Suppressor macrophage treated with lipopolysaccharide for 1 hour (primary cell): ENCODE measurements around the gene POLR3GL.

ENCODE experiments used
- DNase-seq, 3 donors: peaks; one replicate each; pipeline ENCODE4 v3.0.0-alpha.2; 2020 to 2022

Gene POLR3GL

DNA sequence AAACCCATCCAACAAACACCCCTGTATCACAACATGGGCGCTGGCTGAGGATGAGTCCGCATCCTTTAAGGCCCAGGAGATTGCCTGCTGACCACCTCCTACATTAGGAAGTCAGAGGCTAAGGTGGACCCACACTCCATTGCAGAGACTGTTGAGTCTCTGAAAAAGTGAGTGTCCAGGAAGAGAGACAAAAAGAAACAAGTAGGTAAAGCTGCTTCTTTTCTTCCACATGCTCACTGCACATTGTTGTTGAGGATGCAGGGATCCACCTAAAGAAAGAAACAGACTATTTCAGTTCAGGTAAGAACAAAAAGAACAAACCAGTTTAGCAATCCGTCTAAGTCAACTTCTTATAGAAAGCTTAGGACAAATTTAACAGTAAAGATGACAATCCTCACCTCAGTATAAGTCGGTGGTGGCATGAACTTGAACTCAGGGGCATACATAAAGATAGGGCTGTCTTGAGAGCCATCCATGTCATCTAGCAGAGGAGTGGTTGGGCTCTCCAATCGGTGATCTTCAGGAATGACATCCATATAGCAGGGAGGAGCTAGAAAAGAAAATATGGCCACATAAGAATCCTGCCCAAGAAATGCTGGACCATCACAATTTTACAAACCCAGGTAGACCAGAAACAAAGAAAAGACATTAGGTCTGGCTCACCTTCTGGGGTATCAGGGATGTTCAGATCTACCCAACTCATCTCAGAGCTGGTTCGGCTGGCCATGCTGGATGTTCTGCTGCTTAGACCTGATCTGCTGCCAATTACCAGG lies 29.3 kb downstream of the POLR3GL start:
- peak in 1 of 3 donors; percentile 47 for DNase-seq

DNA sequence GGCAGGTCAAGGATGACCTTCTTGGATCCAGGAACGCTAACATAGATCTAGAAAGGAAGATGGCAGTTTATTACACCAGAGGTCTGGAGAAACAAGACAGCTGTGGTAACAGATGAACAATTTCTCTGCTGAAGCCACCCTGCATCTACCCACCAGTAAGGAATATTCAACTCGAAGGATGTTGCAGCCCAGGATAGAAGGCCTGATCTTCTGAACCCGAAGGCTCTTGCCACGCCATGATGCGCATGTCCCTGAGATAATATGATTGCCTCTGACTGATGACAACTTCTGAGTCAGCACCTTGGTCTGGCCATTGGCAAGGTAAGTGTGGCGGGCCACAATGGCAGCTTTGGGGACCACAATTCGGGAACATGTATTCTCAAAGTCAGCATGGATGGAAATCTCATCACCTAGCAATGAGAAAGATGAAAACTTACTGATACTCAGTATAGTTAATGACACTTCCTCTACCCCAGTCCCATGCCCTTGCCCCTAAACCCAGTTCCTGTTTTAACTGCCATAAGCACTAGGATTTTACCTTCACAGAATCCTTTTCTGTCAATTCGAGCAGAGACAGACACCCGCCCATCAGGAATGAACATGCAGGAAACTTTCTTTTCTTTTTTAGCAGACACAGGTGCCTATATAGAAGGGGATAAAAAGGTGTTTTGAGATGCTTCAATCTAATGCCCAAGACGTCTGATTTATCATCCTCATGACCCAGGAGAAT lies 30.1 kb downstream of the POLR3GL start:
- DNase-seq, result peak in 2 of 3 donors; percentile 46 to 47

DNA sequence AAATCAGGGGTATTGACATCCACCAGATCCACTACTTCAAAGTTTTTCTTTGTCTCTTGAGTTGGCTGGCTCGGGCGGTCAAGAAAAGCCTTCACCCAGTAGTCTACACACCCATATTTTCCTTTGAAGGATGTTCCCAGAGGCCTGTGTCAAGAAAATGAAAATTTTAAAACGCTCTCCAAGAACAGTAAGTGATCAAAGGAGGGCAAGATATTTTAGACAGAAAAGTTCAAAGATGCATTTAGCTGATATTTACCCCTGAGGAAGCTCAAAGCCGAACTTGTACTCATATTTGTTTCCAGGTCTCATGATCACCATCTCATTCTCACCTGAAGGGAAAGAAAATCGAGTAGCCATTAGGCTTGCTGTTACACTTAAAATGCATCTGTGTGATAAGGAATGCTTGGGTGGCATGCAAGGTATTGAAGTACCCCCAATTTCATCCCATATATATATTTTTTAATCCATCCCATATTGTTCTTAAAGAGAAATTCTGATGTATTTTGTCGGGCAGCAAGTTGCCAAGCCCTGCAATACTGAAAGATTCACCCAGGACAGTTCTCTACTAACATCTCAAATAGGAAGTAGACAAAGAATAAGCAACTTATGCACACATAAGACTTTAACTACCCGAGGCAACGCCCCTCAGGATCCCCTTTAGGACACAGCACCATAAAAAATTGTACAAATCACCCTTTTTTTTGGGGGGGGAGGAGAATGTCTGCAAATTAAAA lies 30.8 kb downstream of the POLR3GL start:
- peak in 1 of 3 donors; percentile 34 for DNase-seq

DNA sequence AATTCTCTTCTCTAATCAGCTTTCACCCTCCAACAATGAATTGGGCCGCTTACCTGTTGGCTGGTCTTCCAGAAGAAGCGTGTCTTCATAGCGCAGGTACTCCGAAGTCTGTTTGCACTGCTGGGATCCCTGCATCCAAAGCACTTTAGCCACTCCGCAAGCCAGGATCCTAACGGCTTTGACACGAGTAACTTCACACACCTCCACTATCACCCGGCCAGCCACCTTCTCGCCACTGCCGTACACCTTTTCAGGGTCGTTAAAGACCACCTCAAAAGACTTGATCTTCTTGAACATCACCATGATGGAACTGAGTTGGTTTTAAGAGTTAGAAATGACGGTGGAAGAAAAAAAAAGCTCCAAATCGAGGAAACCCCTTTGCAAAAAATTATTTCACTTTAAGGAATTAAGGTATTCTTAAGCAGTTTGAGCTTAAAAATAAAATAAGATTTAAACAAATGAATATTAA lies 31.5 kb downstream of the POLR3GL start:
- DNase-seq, result no peak

DNA sequence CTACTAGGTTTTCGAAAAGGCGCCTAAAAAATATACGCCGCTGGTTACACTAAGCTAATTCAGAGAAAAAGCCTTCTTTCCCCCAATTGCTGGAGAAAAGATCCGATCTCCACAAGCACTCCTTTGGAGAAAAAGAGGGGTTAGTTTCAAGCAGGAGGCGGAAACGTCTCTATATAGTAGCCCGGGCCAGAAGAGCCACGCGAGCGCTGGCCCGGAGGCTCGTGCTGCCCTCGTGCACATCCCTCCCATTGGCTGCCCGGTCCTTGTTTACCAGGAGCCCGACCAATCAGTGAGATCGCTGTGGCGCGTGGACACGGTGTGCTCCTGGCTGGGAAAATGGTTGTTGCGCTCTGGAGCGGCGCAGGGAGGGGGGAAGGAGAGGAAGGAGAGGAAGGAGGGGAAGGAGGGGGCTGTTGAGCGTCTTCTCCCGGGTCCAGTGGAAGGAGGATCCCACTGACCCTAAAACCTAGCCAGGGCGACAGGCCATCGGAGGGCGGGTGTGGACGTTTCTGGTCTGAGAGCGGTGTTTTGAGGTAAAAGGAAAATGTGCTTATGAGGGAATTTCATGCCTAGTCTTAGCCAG lies 32.0 kb downstream of the POLR3GL start, which contains the start of gene TXNIP:
TSS of gene TXNIP (minus strand) at position 147 of the 583 bp plus-strand sequence. CDS start 313 bp downstream, outside the sequence.
- DNase-seq, result peak; percentile 95 to 96 (median 96)

DNA sequence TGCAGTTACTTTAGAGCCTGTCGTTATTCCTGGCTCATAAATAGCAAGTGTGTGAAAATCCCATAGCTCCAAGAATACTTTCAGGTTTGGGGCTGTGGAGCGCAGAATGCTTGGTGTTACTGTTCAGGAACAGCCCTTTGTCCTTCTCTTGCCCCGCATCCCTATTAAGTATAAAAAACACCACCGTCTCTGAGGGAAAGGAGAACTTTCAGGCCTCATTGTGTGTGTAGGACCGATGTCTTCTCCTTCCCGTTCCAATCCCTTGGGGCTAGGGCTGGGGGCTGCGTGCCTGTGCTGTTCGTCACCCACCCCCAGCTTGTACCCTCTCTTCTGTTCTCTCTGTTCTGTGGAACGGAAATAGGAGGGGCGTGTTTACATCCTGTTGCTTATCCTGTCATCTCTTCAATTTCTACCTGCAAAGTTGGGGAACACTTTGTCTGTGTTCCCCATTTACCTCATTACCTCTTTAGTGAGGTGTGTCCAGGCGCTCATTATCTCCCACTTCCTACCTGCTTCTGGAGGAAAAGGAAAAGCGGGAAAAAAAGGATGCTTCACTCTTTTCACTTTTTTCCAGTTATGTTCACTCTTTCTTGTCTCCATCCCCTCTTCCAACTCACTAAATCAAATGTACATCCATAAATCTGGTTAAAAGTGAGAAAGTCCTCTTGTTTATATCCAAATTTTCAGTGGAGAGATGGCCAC lies 32.7 kb downstream of the POLR3GL start:
- DNase-seq, result no peak

DNA sequence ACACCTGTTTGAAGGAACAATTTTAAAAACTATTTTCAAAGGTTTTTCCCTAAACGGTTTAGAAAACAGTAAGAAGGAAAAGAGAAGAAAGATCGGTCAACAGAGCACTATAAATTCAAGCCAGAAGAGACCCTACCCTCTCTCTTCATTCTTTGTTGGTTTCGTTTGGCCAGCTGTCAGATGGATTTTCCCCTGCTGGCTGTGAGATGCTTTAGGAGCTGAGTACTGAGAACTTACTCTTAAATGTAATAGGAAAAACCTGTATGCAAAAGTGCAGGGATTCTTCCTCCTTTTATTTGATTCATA lies 33.2 kb downstream of the POLR3GL start:
- DNase-seq, result peak in 1 of 3 donors; percentile 36

DNA sequence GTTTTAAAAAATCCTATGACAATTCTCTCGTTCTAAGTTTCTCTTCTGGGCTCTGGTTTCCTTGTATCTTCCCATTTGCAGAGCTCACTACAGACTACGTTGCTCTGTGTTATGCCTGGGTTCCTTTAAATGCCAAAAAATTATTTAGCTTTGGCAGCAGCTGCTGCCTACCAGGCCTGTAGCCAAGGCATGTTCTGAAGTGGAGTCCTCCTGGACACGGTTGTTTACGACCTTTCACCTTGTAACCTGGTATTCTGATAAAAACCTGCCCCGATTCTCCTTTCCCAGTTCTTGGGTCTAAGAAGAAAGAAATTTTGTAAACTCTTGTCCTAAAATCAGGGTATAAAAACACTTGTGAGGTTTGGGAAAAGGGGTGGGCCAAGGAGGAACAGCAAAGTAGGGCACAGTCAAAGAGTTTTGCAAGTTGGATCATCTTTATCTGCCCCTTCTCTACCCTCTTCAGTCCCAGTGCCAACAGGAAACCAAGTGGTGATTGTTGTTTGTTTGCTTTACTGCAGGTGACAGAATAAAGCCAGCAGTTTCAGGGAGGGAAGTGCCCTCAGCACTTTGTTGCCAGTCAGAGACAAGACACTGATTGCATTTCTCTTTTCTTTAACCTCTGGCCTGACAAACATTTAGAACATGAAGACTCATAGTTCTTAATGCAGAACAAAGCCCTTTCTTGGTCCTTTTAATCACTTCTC lies 35.0 kb downstream of the POLR3GL start:
- DNase-seq, result peak in 1 of 3 donors; percentile 47

DNA sequence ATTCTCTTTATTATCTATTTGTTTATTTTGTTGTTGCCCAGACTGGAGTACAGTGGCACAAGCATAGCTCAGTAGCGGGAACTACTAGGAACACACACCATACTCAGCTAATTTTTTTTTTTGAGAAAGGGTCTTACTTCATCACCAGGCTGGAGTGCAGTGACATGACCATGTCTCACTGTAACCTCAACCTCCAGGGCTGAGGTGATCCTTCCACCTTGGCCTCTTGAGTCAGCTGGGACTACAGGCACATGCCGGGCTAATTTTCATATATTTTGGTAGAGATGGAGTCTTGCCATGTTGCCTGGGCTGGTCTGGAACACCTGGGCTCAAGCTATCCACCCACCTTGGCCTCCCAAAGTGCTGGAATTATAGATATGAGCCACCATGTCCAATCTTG lies 37.2 kb downstream of the POLR3GL start:
- no peak for DNase-seq

DNA sequence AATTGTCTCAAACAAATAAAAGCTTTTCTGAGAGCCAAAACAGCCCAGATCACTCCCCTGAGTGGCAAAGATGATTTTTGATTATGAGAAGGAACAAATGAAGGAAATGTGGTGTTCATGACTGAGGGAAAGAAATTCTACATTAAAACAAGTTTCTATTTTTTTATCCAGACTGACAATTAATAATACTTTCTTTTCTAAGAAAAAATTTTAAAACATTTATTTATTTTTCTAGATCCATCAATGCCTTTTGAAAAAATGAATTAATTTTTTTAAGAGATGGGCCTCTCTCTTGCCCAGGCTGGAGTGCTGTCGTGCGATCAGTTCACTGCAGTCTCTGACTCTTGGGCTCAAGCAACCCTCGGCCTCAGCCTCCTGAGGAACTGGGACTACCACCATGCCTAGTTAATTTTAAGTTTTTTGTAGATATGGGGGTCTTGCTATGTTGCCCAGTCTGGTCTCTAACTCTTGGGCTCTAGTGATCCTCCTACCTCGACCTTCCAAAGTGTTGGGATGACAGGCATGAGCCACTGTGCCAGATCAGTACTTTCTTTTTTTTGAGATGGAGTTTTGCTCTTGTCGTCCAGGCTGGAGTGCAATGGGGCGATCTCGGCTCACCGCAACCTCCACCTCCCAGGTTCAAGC lies 43.1 kb downstream of the POLR3GL start:
- DNase-seq, result no peak

DNA sequence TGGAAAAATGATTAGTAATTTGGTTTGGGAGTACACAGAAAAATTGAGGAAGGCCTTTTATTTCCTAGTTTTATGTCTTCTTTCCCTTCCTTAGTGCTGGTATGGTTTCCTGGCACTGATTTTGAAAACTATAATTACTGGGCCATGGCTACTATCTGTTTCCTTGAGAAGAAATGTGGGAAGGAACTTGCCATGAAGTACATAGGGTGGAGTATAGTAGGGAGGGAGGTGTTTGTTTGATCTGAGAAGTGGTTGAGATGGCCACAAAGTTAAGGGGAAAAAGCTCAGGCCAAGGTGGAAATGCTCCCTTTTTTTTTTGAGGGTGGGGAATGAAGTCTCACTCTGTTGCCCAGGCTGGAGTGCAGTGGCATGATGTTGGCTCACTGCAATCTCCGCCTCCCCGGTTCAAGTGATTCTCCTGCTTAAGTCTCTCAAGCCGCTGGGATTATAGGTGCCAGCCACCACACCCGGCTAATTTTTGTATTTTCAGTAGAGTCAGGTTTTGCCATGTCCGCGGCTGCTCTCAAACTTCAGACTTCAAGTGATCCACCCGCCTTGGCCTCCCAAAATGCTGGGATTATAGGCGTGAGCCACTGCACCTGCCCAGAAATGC lies 45.7 kb downstream of the POLR3GL start:
- DNase-seq, result no peak

DNA sequence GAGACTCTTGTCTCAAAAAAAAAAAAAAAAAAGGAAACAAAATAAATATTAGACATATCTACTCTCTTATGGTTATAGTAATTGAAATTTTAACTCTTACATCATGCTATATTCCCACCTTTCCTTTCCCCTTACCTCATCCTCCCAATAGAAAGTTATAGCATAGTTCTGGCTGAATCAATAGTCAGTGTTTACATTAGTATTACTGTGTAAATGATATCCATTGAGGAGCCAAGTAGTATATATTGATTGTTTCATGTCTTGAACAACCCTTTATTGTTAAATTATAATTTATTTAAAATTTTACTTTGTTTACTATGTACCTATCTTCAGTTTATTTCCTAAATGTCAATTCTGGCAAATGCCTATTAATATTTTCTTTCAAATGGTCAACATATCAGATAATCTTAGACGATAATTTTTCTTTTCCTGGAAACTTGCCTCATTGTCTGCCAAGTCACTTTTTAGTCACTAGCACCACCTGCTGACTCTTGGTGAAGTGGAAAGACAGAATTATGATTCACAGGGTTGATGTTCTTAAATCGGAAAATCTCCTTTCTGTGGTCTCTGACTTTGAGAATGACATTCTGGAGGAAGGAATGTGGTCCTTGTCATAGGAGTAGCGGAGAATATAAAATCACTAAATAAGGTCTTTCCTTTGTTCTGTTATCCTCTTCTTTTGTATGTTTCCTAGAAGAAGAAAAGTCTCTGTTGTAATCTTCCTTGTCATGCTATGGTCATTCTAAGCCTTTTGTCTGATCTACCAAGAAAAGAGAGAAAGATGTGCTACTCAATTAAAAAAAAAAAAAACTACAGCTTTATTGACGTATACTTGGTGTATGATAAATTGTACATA lies 48.4 kb downstream of the POLR3GL start:
- DNase-seq, result peak; percentile 78 to 92 (median 90)

DNA sequence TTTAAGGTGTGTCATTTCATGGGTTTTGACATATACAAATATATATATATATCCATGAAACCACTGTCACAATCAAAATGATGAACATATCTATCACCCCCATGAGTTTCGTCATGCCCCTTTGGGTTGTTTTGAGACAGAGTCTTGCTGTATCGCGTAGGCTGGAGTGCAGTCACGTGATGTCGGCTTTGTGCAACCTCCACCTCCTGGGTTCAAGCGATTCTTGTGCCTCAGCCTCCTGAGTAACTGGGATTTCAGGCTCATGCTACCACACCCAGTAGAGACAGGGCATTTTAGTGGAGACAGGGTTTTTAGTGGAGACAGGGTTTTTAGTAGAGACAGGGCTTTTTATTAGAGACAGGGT lies 49.1 kb downstream of the POLR3GL start:
- peak; percentile 46 to 58 (median 49) for DNase-seq

DNA sequence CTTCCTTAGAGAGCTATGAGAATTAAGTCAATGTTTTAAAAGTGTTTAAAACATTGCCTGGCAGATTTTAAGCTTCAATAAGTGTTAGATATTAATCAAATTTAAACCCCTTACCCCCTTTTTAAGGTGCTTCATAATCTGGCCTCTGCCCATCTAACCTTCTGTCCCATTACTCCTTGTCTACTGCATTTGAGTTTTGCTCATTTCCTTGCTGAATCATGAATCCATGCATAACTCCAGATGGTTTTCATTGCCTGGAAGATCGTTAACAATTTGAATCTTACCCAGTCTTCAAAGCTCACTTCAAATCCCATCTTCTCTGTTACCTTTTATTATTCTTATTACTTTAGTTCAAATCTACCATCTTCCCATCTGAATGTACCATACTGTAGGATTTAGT lies 52.4 kb downstream of the POLR3GL start:
- DNase-seq, result no peak

DNA sequence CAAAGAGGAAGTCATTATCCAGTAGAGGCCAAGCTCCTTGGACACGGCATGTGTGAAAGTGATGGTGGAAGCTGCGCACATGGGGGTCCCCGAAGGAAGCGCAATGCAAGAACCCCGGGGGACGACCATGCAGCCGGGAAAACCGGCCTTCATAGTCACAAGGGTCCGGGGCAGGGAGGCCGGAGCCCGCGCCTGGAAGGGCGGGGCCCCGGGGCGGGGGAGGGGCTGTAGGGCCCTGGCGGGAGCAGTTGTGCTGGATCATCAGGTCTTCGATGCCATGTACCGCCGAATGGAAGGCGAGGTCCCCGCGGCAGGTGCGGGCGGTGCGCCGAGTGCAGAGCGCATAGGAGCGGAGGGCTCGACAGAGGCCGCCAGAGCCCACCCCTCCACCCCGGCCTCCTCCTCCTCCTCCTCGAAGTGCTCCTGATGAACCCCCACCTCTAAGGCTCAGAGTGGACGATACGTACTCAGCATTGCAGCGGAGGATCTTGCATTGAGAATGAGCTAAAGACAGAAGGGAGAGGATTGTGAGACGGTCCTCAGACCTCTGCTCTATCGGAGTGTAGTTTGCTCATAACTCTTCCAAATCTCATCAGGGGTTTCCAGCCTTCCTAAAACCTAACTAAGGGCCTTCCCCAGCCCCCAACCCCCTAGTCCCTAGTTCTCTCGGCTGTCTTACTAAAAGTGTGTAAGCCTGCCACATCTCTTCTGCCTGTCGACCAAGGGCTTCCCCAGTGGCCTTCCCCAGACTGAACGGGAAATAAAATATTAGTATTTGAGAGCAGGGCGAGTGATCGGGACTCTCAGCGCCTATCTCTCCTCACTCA lies 55.0 kb downstream of the POLR3GL start:
- peak; percentile 28 to 39 (median 37) for DNase-seq

DNA sequence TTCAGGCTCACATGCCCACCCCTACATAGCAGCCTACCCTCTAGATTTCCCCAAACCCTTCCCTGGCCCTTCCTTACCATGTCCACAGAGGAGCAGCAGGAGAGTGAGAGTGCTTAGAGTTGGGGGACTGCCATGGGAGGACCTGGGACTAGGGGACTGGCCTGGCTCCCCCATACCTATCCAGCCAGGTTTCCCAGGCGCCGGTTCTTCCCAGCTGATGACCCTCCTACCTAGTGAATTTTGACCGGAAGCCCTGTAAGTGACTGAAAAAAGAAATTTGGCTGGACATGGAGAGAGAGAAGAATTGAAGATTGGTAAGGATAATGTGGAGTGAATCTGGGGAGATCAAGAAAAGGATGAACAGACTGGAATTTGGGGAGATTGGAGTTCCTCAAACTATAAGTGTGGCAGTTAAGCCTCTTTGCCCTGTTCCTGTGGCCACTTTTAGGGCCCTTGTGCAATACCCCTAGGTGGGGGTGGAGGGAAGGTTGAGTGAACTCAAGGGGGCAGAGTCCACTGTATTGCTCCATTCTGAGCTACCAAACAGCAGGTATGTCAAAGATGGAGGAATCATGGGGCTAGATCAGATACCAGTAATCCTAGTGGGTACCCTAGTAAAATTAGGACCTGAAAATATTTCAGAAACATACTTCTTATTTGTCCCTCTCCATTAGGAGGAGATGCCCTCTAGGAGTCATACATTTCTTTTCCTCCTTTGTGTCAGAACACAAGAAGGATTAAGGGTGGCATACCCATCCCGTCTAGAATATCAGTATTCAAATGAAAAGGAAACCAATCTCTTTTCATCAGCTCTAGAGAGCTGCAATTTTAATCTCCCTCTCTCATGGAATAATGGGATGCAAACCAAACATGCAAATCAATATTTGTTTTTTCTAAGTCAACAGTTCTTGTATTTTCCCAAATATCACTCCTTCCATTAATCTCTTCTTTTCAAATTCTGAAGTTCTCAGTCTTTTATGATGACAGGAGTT lies 55.9 kb downstream of the POLR3GL start:
- DNase-seq, result peak in 1 of 3 donors; percentile 17

DNA sequence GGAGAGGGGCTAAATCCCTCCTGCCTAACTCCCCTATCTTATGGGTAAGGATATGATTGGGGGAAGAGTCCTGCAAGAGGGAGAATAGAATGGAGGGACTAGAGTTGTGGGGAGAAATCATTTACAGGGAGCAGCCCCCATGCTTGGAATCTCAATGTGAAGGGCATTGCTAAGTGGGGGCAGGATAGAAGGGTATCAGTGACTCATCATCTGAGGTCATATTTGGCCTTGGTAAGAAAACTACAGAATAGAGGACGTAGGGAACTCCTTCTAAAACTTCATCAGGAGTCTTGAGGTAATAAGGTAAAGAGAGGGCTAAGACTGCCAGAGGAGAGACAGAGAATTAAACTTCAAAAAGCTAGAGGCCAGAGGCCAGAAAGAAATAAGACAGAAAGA lies 56.6 kb downstream of the POLR3GL start:
- peak in 1 of 3 donors; percentile 35 for DNase-seq
